Stimulated activated CD8-positive, alpha-beta memory T cell treated with anti-CD3 and anti-CD28 coated beads, Interleukin-15, amount 100 ng/mL, for 48 hours (primary cell): ENCODE measurements around the gene CDK6.
A peak's percentile ranks its signal among the peaks of the same experiment; 100 is the strongest.

Experiments
- DNase-seq, 2 donors: peaks; one replicate each; pipeline ENCODE4 v3.0.0-alpha.2; 2020; ENCODE audit warnings: low read depth in 2 of 2

The CDK6 gene

DNA sequence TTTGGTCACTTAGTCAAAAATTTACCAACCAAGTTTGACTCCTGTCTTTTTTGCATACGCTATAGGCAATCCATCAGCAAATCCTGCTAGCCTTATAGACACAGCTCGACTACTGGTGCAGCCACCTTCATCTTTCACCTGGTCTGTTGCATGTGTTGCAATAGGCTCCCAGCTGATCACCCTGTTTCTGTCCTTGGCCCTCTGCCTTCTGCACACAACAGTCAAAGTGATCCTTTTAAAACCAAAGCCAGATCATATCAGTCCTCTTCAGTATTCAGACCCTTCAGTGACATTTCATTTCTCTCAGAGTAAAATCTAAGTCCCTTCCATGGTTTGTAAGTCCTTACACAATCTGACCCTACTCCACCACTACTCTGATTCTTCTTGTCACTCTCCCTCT lies 10.9 kb upstream of the CDK6 start:
- no peak for DNase-seq

GRCh38 chr7:92845736-92846135 lies 9.4 kb upstream of the CDK6 start:
- DNase-seq, result no peak

DNA sequence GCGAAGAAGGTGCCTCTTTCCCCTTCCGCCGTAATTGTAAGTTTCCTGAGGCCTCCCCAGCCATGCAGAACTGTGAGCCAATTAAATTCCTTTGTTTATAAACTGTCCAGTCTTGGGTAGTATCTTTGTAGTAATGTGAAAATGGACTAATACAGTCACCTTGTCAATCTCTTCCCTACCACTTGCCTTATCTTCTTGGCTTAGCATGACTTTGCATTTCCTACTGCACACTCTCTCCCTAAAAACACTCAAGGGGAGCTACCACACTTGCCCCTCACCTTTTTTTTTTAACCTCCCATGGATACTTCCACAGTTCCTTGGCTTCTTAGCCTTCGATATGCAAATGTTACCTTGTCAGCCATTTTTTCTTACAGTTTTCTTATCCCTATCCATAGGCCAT lies 7.4 kb upstream of the CDK6 start:
- no peak for DNase-seq

DNA sequence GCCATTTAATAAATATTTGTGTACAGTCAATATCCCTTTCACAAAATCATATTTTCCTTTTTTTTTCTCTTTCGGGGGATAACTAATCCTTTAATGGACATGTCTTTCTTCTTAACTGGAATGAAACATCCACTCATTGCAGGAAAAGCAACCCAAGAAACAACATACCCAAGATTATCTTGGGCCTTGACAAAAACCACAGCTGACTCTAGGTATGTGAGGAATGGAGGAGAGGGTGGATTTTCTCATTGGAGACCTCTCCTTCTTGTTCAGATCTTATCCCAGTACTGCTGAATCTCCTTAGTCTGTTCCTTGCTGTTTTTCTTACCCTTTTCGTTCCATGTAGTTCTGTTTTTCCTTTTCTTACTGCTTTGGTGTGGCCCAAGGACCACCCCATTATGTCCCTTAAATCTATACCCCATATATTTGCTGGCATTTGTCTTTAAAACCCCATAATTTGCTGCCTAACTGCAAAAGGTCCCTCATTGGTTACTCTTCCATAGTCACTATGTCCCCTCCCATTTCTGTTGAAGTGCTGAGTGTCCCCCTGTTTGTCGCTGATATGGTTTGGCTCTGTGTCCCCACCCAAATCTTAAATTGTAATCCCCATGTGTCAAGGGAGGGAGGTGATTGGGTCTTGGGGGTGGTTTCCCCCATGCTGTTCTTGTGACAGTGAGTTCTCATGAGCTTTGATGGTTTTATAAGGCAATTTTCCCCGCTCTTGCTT lies 6.8 kb upstream of the CDK6 start:
- no peak for DNase-seq

DNA sequence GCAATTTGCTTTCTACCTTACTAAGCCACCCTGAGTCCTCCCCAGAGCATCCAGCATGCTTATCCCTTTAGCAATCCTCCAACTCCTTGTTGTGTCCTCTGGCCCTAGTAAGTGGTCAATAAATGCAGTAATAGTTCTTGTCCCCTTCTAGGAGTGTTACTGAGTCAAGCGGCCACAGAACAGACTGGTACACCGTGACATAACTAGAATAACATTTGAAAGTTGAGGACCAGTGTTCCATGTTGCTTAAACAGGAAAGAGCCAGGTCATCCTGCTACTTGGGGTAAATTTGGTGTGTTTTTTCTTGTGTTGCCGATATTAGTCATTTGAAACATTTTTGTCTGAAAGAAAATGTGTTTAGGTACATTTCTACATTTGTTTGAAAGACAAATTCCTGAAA lies 4.8 kb upstream of the CDK6 start:
- DNase-seq, result no peak

GRCh38 chr7:92840316-92840715 lies 3.9 kb upstream of the CDK6 start:
- no peak for DNase-seq

DNA sequence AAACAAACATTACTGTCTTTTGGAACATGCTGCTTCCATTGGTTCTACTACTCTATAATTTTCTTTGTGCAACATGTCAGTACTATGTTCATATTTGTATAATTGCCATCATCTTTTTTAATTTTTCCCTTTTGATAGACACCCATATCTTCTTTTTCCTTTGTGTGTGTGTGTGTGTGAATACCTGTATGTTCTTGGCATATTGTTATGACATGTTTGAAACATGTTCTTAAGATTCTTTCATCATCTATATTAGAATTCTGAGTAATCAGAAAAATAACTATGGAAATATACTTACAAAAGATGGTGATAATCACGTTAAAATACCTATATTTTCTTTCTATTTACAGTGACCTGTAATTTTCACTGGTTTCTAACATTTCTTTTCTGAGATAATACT lies 3.5 kb upstream of the CDK6 start:
- DNase-seq, result no peak

GRCh38 chr7:92838934-92839333 lies 2.6 kb upstream of the CDK6 start:
- no peak for DNase-seq

DNA sequence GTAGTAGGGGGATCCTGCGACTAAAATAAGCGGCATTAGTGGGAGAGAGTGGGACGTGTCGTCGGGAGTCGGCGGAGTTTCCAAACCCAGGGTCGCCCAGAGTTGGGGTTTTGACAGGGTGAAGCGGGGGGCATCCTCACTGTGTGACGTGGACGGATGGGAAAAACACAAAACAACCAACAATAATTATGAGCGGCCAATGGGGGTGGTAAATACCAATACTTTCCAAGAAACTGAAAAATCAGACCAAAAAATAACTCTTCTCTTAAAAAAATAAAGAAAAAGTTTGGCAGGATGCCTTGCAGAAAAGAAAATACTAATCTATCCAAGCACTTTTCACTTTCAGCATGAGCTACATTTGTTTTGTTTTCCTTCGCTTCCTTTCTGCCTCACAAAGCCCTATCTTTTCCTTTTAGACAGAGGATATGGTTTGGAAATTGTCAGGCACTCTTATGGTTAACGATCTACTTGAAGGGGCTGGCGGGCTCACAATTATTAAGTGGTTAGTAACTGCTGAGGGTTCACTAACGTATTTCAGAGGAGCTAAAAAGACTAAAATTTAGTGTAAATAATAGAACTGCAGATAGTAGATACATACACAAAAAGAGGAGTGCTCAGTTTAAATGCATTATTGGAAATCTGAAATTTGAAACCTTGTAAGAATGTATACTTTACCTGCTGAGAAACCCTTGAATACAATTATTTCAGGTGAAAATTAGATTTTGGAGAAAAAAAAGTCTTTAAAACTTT lies 802 bp upstream of the CDK6 start:
- no peak for DNase-seq

- peak in 1 of 2 donors; percentile 25 for DNase-seq
These were observed 403 bp downstream of the CDK6 start for GRCh38 chr7:92835851-92836488.

DNA sequence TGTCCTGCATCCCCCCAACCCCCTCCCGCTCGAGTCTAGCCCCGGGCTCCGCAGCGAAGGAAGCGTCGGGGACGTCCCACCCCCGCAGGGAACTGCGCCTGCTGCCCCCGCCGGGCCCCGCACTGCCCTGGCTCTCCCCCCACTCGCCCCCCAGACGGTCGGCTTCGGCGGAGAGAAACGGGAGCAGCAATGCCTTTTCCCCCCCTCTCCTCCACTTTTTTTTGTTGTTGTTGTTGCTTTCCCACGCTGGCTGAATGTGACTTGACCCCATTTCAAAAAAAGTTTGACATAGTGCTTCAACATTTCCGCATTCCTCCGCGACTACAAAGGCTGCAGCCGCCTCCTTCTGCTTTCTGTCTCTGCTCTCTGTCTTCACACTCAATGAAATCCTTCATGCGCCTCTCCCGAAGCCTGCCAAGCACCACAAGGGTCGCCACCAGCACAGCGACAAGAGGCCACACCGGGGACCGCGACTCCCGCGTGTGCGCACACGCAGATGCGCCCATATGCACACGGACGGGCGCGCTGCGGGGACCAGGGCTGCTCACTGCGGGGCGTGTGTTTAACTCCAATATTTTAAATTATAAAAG lies 1.0 kb downstream of the CDK6 start:
- DNase-seq, result peak in 1 of 2 donors; percentile 31

DNA sequence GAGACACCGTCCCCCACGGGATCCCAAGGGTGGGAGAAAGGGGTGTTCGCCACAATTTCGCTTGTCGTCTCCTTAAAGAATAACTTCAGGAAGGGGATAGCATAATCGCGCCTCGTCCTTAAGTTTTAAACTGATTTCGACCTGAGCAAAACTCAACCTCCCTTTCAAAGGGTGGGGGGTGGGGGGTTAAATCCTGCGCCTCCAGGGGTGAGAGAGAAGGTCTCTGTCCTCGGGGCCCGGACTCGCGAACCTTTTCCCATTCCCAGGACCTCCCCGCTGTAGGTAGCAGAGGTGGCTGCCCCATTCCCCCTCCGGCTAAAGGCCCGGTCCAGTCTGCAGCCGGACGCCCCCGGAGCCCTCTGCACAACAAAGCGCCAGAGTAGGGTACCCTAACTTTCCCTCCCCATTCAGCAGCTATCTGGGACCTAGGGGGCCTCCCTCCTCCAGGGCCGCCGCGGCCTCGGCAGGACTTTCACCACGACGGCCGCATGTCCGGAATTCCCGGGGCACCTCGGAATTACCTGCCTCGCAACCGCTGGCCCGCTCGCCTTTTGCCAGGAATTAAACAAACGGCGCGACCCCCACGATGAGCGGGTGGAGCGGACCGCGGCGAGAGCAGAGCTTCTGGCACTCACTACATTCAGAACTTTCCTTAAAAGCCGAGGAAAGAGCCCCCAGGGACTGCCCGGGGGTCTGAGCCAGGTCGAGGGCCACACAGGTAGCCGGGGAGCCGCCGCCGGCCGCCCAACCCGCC lies 1.7 kb downstream of the CDK6 start:
- DNase-seq, result no peak

- peak; percentile 77 to 79 for DNase-seq
These were observed 2.4 kb downstream of the CDK6 start for GRCh38 chr7:92833766-92834506.

DNA sequence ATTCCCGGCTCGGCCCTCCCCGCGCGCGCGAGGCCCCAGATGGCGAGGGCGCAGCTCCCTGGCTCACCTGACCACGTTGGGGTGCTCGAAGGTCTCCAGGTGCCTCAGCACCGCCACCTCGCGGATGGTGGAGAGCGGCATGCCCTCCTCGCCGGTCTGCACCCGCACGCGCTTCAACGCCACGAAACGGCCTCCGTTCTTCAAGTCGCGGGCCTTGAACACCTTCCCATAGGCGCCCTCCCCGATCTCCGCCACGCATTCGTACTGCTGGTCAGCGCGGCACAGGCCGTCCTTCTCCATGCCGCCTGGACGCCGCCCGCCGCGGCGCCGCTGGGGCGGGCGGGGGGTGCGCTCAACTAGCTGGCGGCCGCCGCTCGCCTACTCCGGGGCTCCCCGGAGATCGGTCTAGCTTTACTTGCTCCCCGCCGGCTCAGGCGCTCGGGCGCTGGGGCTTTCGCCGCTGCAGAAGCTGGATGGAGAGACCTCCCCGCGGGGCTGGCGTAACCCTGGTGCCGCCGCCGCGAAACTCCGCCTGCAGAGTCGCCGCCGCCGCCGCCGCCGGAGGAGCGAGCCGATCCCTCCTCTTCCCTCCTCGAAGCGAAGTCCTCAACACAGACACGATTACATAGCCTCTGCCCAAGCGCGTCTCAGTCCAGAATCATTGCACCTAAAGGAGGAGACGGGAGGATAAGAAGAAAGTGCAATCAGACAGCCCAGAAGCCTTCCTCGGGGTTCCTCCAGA lies 3.2 kb downstream of the CDK6 start:
- peak; percentile 81 to 84 for DNase-seq

DNA sequence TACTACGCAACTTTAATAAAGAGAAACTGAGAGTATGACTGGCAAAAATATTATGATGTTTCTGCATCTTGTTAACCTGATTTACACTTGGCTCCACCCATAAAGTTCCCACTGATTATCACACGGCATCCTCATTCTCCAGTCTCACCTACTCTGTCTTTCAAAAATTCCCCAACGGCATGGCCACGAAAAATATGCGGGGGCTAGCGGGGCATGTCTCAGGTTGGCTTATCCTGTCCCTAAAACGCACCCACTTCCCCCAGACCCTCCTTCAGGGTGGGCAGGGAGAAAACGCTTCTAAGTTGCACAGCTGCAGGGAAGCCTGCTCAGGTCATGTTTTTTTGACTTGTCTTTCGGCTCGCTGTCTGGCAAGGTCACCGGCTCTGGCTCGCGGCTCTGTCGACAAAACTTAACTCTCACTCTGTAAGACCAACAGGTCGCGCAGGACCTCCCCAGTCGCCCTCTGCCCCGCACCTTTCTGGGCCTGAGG lies 3.8 kb downstream of the CDK6 start:
- no peak for DNase-seq

GRCh38 chr7:92831716-92832533 lies 4.4 kb downstream of the CDK6 start:
- DNase-seq, result no peak

GRCh38 chr7:92830532-92831110 lies 5.8 kb downstream of the CDK6 start:
- no peak for DNase-seq

DNA sequence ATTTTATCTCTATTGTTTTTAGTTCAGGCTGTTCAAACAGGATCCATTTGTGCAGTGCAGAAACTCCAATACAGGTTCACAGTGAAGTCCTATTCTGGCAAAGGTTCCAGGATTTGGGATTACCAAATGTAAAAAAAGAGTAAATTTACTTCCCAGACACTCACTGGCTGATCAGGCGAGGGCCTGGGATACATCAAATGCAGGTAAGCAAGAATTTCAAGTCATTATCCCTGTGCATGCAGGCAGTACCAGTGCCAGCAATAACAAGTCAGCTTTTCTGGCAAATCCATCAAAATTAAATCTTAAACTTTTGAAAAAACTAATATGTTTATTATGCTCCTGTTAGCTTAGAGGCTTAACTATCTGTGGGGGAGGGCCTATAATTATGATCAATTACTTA lies 6.3 kb downstream of the CDK6 start:
- no peak for DNase-seq
